Measurements from ENCODE around the gene ADAMTS19. TPM values are rescaled to one million over a fixed set of nuclear protein-coding genes. Genes with fewer than 3 reads are reported as not detected.

Gene ADAMTS19
- total RNA-seq, 1 experiment from 2014 or later: not detected

DNA sequence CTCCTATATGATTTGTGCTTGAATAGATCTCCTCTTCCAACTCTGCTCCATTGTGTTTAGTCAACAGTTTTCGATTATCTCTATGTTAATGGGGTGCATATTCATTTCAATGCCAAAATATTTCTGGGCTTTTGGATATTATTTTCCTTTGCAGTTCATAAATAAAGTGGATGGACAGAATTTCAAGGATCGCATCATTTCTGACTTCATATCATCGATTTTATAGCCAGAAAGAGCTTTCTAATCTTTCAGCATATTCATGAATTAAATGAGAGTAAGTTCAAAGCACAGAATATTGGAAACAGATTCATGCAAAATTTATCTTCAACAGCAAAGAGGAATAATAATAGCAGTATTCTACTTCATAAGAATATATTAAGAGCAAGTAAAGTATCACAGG lies 227.8 kb downstream of the ADAMTS19 start:
- DNase-seq (ENCODE audit: low read depth): no peak

DNA sequence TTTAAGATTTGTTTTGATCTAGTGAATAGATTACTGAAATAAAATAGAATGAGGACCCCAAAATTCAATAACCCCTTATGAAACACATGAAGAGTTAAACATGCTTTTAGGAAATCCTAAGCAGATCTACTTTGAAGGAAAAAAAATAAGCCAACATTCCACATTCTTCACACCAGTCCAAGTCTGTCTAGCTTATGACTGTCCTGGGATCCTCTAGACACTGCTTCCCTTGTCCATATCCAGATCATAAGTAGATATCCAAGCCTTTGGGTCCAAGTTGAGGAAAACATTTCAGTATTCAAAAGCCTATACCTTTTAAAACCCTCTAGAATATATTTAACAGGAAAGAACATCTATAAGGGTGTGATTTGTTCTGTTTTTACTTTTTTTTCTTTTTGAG lies 228.9 kb downstream of the ADAMTS19 start:
- DNase-seq (ENCODE audit: low read depth): no peak

DNA sequence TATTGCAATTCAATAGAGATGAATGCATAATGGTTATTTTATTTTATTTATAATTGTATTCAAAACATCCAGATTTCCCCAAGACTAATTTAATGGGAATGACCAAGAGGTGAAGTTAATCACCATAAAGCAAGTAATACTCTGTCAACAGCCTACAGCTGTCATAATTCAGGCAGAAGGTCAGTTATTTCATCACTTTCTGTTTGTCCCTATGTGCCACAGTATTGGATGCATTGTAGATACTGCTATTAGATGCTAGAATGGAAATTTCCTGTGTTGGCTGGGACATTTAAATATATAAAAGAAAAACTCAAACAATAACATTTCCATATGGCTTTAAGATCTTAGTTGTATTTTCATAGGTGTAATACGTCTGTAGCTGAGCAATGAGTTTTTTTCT lies 231.1 kb downstream of the ADAMTS19 start:
- DNase-seq (ENCODE audit: low read depth): no peak

DNA sequence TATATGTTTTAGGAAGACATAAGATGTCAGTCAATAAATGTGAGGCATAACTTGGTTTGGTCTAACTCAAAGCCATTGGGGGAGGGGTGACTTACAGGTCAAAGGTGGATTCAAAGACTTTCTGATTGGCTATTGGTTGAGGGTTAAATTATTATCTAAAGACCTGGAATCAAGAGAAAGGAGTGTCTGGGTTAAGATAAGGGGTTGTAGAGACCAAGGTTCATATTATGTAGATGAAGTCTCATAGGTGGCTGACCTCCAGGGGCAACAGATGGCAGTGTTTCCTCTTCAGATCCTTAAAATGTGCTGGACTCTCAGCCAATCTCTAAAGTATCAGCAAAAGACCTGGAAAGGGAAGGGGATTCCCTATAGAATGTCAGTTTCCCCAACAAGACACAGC lies 236.5 kb downstream of the ADAMTS19 start:
- no peak for DNase-seq (ENCODE audit: low read depth)

DNA sequence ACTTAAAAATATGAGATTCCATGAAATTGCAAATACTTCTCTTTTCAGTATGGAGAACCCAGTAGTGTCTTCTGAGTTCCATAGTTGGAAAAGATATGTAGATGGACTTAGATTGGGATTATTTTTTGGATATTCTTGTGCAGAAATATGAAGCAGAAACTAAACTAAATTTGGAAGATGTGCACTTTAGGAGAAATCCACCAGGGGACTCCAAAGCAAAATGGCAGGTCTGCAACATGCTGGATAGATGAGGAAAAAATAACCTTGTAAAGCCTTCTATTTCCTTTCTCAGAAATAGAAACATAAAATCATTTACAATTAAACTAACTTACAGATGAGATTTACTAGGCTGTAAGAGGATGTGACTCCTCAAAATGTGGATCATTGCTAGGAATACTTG lies 238.6 kb downstream of the ADAMTS19 start:
- no peak for DNase-seq (ENCODE audit: low read depth)

DNA sequence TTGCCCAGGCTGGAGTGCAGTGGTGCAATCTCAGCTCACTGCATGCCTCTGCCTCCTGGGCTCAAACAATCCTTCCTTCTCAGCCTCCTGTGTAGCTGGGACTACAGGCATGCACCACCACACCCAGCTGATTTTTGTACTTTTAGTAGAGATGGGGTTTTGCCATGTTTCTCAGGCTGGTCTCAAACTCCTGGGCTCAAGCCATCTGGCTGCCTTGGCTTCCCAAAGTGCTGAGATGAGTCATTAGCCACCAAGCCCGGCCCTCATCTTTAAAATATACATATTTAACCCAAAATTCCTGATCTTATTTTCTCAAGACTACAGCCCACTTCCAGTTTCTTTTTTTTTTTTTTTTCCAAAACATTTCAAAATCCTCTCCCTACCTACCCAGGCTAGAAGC lies 256.1 kb downstream of the ADAMTS19 start:
- no peak for DNase-seq (ENCODE audit: low read depth)

DNA sequence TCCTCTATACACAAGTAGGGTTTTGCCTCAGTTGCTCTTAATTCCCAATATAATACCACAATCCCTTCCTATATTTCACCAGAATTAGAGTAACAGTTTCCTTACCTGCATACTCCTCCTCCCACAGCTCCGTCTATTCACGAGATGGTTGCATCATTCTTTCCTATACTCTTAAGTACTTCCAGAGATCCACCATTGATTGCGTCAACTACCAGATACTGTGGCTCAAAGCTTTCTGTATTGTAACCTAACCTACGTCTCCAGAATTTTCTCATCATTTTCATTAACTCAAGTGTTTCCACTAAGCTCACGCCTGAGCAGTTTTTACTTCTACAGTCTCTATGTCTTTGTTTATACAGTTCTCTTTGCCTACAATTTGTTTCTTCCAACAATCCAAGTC lies 256.6 kb downstream of the ADAMTS19 start:
- no peak for DNase-seq (ENCODE audit: low read depth)

DNA sequence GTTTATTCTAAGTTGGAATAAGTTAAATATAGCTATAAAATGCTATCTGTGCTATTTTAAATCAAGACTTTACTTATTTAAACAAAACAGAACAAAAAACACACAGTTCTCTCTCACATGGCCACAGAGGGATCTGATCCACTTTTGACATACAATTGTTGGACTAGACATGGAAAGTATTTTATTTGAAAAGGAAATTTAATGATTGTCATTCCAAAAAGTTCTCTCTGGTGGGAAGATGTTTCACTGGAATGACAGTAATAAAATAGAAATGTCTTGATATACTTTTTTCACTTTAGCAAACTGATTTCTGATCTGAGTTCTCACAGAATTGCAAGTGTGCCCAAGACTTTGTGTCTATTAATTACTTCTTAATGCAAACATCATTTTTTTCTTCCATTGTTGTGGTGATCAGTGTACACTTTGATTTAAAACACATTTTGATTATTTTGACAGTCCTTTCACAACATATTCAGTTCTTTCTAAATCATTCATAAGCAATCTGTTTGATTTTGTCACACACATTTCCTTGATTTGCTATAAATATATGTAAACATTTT lies 257.7 kb downstream of the ADAMTS19 start:
- DNase-seq (ENCODE audit: low read depth): no peak

DNA sequence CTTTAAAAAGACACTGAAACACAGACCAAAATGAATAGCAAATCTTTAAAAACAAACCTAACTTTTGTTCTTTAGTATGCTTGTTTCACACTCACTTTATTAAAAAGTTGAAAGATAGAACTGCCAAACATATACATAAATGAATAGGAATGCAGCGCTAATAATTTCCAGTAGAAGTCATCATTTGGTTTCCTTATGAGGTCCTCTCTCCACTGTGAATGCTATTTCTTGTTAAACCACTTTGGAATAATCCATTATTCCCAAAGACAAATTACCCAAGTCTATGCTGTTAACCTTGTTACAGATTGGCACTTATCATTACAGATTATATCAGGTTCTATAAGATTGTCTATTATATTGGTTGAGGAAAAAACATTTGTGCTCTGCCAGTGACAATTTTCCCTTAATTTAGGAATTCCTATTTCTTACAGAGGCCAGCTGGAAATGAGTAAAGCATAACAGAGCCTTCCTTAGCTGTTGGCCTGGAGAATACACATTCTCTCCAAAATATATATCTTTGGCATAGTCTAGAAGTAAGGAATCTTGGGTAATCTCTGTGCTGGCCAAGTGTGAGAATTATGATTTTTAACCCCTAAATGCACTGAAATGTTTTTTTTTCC lies 258.5 kb downstream of the ADAMTS19 start:
- no peak for DNase-seq (ENCODE audit: low read depth)

DNA sequence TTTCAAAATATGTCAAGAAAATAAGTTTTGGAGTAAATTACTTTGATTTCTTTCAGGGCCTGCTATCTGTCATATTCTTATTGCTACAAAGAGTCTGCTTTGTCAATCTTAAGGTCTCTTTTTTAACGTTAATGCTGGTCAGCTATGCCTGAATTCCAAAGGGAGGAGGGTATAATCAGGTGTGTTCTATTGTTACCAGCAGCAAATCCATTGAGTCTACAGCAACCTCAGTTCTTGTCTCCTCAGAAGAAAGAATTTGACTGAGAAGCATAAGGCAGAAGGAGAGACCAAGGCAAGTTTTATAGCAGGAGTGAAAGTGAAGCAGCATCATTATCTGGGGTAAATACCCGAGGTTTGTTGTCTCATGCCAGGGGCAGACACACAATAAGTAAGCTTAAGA lies 264.1 kb downstream of the ADAMTS19 start:
- no peak for DNase-seq (ENCODE audit: low read depth)

DNA sequence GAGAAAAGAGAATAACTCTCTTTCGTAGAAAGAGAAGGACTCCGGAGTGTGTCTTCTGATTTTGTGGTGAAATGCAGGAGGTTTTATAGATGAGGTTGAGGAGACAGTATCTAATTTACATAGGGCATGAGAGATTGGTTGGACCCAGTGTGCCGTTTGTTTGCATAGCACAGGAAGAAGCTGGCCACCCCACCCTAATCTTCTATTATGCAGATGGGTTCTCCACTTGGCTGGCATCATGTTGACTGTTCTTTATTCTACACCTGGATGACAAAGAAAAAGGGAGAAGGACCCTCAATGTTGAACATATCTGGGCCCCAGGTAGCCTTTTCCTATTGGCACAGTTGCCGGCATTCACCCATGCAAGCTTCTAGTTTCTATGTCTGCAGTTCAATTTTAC lies 264.5 kb downstream of the ADAMTS19 start:
- DNase-seq (ENCODE audit: low read depth): no peak

DNA sequence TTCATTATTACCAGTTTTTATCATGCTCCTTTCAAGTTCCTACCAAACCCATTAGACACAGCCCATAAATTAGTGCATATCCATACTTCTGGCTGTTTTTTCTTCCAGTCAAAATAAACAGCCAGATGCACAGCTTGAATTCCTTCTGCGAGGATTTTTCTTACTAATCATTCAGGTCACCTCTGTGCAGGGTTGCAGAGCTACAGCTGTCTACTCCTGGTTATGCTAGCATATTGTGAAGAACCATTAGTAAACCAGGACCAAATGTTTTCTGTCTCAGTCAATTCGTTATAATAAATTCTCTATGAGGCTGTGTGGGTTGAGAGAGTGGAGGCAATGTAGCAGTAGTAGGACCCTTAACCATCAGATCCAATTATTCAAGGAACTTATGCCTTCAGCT lies 279.7 kb downstream of the ADAMTS19 start:
- no peak for DNase-seq (ENCODE audit: low read depth)

DNA sequence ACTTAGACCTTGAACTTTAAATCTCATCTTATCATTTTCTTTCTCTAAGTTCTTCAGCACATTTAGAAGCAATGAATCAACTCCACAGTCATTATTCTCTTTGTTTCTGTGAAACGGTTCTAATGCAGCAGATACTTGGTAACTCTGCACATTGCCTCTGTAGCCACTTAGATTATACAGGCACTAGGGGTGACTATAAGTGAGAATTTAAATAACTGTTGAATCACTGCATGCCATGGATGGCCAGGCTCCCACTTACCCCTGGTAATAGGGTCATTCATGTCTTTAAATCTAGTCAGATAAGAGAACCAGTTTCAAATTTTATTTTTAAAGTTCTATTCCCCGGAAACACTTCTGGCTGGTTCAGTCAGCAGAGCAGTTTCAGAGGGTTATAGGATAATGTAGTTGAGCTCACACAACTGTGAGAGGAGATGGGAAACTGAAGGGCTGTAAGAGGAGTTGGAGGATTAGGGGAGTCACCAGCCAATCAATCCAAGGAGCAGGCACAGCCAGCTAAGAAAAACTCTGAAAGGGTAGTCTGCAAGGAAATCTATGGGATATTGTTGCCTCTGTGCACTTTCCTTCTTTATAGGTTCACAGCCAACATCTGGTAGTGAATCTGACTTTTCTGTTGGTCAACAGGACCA lies 283.6 kb downstream of the ADAMTS19 start:
- DNase-seq (ENCODE audit: low read depth): no peak

DNA sequence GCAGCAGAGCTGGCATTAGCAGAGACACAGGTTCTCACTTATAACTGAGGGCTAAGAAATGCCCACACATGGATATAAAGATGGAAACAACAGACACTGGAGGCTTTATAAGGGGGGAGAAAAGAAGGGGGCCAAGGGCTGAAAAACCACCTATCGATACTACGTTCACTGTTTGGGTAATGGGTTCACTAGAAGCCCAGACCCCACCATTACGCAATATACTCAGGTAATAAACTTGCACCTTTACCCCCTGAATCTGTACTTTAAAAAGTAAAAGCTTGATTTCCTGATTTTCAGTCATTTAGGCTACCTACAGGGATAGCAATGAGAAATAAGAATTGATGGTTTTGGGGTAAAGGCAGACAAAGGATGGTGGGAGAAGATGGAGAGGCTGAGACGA lies 285.9 kb downstream of the ADAMTS19 start:
- DNase-seq (ENCODE audit: low read depth): no peak

DNA sequence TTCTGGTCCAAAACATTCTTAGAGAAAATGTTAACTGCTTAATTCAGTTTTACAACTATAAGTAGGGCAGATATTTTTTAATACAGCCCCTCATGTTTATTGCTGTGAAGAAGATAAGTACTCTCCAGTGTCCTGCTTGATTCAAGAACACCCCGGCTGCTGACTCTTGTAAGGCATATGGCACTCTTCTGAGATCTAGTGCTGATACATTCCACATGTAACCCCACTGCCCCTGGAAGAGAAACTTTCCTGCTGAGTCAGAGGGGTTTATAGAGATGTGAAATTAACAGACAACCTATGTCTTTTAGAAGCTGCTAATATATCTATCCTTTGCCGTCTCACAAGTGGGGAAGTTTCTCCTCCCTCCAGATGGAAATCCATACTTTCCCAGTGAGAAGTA lies 286.8 kb downstream of the ADAMTS19 start:
- DNase-seq (ENCODE audit: low read depth): no peak

DNA sequence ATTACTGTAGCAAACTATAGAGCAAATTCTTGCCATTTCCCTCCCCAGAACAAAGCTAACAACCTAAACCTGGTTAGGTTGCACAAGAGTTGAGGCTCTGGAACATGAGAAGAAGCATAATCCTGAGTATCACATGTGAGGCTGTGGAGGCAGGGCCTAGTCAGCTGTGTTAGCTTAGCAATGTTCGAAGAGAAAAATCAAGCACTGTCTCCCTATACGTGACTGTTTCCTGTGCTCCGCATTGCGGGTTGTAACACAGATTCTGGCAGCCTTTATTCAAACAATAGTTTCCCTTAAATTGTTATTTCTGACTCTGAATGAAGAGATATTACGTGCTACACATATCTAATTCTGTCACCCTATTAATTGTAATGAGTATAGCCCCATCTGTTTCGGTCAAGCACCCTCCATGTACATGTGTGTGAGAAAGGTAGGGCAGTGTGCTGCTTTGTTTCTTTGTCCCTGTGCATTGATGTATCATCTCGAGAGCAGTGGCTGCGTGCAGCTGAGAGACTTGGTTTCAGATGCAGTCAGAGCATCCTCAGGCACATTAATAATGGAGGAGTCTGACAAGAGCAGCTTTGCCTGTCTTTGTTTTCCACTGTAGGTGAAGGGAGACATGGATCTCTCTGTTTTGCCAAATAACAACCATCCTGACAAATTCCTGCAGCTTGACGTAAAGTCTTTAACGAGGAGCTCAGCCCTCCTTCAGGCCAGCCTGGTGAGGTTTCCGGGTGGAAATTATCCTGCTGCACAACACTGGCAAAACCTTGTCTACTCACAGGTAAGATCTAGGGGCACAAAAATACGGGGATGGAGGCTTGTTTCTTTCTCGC lies 287.7 kb downstream of the ADAMTS19 start, which contains the start of gene MINAR2:
Gene MINAR2, plus strand, starts transcription at position 523 of the 836 bp plus-strand sequence. Its CDS starts 97 bp downstream, at position 620.
- DNase-seq (ENCODE audit: low read depth): no peak

DNA sequence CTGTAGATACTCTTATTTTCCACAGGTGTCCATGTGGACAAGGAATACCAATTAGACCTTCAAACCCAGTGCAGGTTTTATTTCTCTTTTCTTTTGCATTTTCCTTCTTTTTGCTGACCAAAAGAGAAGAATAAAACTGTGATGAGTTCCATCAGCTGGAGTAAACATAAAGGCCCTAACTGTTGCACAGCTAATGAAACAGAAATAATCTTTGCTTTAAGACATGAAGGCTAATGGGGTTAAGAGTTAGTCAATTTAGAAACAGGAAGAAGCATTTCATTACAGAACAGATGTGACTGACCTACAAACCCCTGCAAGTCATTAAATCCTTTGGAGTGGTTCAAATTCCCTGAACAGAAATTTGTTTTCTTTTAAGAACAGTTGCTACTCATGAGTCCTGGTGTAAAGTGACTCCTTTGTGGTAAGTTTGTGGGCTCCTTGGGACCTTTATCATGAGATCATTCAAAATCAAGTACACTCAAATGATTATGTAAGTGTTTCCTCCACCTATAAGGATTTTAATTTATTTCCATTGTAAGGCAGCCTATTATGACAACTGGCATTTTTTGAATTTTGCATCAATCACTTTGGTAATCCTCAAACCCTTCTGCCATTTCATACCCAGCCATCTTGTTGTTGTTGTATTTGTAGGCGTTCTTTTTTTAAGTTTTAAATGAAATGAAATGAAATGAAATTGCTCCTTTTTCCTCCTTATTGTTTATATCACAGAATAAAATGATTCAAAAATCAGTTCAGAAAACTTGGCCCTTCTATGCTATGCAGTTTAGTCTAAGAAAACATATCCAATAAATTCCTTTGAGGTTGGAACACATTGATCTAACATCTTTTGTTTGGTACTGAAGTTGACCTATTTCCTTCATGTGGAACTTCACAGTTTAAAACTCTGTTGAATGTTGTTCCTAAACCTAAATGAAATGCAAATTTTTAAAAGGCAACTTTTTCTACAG lies 289.1 kb downstream of the ADAMTS19 start:
- no peak for DNase-seq (ENCODE audit: low read depth)

DNA sequence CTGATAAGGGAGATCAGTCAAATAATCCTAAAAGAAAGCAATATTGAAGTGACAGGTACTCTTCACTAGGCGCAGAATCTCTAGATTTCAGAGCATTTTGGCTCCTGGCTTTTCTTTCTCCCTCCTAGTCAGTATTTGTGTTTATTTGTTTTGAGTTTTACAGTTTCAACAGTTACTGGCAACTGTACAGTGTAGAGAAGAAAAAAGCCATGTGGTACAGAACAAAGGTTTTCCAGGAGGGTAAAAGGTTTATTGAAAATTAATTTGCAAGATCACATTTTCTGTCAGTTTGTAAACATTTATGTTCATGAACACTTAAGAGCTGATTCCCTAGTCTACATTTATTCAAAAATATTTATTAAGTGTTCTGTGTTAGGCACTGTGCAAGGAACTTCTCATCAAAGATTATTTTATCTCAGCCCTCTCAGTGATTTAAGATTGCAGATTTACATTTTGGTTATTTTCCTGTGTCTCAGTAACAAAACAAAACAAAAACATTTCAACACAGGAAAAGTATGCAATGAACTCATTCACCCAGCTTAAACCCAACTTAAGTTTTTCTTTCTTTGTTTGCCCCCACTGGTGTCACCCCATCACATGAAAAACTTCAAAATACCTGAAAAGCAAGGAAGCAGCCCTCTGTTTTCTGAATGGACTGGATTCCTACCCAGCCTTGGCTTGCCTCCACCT lies 300.7 kb downstream of the ADAMTS19 start:
- no peak for DNase-seq (ENCODE audit: low read depth)

DNA sequence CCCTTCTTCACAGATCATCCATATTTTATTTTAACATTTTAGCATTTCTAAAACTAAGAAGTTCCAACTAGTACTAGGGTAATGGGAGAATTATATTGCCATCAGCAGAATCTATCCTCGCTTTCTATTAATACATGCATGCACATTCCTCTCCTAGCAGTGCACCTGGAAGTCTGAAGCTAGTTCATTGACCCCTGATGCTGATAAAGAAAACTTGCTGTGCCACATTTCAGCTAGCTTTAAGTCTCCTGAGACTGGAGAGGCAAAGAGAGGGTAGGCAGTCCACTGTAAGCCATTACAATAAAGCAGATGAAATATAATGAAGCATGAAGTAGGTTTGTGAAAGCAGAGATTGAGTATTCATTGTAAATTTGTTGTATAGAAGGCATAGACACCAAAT lies 303.6 kb downstream of the ADAMTS19 start:
- no peak for DNase-seq (ENCODE audit: low read depth)

DNA sequence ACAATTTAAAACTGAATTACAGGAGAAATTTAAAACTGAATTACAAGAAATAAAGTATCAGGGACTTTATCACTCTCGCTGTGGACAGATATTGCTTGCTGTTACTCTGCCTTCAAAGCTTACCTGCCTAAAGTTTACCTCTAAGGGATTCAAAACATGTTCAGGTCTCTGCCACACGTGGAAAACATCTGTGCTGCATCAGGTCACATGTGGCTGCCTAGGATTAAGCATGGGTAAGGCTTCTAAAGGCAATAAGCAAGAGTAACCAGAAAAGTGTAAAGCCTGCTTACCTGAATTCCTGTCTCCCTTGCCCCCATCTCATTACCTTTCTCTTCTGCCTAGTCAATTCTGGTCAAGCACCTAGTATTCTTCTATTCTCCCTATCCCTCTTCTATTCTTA lies 306.7 kb downstream of the ADAMTS19 start:
- no peak for DNase-seq (ENCODE audit: low read depth)

DNA sequence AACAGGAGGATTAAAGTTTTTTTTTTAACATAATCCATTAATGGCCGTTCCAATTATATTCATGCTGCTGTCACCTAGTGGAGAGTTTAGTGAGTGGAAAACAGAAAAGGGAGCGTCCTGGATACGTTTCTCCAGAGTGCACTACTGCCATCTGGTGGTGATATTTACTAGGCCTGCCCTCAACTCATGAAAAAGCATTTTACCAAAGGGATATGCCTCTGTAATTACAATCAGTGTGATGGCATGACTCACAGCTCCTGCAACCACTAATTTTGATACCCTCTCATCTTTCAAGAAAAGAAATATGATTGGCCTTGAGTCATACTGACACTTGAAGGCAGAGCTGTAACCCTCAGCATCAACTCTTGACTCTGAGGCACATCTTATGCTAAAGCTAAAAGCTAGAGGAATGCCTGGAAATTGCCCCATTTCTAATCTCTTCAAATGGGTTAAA lies 307.9 kb downstream of the ADAMTS19 start:
- peak; percentile 74 for DNase-seq (ENCODE audit: low read depth)

Data from RPMI7951 (cell line).